GM21515 (cell line): ENCODE data around the gene YAP1.

Experiments
- ATAC-seq: cut with Tn5 transposase; IDR thresholded peaks from one replicate; pipeline ENCODE4 v1.9.1; 2021; ENCODE audit not compliant: unreplicated experiment

Gene YAP1

GRCh38 chr11:102109896-102110760 lies at the start of gene YAP1:
Gene YAP1, plus strand, starts transcription at chr11:102110447. Its CDS starts 402 bp downstream, at chr11:102110849.
- ATAC-seq = peak; percentile 89

- no peak for ATAC-seq
Measured at GRCh38 chr11:102061276-102061675, 49.0 kb upstream of the YAP1 start.

DNA sequence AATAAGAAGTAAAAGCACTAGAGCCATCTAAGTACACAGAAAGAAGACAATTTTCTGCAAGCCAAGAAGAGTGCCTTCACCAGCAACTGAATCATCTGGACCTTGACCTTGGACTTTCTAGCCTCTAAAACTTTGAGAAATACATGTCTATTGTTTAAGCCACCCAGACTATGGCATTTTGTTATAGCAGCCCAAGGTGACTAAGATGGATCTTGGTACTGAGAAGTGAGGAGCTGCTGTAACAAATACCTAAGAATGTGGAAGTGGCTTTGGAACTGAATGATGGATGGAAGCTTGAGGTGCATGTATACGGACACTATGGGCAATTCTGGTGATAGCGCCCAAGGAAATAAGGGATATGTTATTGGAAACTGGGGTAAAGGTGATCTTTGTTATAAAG lies 48.1 kb upstream of the YAP1 start:
- no peak for ATAC-seq

GRCh38 chr11:102064316-102064715 lies 45.9 kb upstream of the YAP1 start:
- no peak for ATAC-seq

- ATAC-seq = no peak
Measured at GRCh38 chr11:102070766-102071165, 39.5 kb upstream of the YAP1 start.

DNA sequence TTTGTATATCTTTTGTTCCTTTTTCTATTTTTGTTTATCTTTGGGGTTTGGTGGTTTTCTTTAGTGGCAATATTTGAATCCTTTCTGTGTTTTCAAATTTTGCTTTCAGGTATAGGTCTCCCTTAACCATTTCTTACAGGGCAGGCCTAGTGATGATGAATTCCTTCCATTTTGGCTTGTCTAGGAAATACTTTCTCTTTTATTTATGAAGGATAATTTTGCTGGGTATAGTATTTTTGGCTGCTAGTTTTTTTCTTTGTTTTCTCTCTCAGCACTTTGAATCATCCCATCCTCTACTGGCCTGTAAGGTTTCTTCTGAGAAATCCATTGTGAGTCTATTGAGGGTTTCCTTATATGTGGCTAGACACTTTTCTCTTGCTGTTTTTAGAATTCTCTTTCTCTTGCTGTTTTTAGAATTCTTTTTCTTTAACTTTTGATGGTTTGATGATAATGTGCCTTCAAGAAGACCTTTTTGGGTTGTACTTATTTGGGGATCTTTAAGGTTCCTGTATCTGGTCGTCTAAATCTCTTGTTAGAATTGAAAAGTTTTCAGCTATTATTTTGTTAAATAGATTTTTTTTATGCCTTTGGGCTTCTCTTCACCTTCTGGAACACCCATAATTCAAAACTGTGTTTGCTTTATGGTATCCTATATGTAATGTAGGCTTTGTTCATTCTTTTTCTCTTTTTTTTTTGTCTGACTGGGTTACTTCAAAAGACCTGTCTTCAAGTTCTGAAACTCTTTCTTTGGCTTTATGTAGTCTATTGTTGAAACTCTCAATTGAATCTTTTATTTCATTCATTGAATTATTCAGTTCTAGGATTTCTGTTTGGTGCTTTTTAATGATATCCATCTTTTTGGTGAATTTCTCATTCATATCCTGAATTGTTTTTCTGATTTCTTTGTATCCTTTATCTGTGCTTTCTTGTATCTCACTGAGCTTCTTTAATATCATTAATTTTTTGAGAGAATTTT lies 38.5 kb upstream of the YAP1 start:
- no peak for ATAC-seq

DNA sequence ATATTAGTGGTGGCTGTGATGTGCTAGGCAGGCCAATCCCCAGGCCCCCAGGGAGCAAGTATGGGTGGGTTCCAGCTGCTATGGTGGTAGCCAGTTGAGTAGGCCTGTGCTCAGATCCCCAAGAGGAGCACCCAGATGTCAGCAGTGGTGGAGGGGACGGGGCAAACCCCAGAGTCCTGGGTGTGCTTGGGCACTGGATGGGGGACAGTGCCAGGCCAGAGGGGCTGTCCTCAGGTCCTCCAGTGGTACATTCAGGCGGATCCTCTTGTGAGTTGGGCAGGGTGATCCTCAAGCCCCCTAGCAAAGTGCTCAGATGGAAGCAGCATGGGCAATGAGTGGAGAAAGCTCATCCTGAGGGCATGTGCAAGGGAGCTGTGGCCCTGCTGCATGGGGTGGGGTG lies 37.0 kb upstream of the YAP1 start:
- ATAC-seq = no peak

- no peak for ATAC-seq
Measured at GRCh38 chr11:102079625-102080024, 30.6 kb upstream of the YAP1 start.

DNA sequence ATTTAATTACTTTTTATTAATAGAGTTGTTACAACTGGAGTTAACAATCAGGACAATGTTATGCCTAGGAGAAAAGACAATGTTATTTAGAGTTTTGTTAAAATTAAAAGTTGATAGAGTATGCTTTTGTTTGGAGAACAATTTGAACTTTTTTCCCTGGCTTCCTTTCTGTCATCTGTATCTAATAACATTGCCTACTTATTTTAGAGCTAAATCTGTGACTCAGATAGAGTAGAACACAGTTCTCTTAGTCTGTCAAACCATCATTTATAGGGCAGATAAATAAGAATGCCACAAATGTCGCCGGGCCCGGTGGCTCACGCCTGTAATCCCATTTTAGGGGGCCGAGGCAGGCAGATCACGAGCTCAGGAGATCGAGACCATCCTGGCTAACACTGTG lies 28.9 kb upstream of the YAP1 start:
- no peak for ATAC-seq

DNA sequence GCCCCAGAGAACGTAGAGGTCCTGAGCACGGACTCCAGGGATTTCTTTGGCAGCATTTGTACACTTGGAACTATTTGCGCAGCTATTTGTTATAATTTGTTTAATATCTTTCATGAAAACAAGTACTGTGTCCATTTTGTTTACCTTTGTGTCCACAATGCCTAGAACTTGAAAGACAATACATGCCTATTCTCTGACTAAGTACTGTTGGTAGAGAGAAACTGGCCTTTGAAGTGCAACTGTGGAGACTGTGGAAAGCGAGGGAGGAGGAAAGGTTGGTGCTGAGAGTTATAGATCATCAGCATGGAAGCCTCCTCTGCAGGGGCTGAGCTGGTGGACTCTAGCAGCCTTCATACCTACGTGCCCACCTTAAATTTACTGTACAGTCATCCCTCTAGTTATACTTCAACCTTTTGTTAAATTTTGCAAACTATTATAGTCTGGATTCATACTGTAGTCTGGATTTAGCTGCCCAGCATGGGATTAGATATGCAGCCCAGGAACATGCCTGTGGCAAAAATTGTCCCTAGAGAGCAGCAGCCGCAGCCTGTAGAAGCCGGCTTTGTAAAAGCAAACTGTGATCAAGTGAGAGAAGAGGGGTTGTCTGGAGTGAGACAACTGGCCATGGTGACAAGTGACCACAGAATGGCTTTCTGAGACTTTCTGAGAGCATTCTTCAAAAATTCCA lies 24.2 kb upstream of the YAP1 start:
- ATAC-seq = no peak

GRCh38 chr11:102097186-102097585 lies 13.1 kb upstream of the YAP1 start:
- ATAC-seq = no peak

DNA sequence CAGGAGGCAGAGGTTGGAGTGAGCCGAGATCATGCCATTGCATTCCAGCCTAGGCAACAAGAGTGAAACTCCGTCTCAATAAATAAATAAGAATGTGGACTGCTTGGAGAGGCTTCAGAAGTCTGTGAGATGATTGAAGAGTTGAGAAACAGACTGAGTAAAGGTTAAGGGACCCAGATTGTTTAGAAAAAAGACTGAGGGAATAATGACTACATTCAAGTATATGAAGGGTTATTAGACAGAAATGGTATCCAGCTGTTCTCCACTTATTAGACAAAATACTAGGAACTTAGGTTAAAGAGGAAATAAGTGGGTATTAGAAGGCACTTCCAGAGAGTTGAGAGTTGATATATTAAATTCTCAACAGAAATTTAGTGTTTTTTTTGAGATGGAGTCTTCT lies 10.5 kb upstream of the YAP1 start:
- no peak for ATAC-seq

DNA sequence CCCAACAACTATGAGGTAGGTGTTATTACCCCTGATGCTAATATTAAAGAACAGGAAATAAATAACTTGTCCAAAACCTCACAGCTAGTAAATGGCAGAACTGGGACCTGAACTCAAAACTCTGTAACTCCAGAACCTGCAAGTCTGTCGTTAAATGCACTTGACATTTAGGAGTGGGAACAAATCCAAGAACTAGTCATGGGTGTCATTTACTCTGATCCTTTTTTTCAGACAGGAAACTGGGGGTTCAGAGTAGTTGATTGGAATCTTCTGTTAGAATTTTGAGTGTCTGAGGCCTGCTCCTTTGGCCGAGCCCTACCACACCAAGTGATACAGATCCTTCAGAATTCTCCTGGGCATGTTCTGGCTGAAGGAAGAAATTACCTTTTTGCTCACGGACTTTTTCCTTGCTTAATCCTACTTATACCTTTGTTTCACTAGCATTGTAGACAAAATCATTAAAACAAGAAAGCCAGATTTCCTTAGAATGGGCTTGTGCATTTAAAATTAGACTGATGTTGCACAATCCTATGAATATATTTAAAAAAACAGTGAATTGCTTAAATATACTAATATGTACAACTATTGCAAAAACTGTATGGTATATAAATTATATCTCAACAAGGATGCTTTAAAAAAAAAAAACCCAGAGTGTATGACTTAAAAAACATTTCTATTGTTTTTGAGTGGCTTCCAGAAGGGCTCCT lies 1.4 kb upstream of the YAP1 start:
- ATAC-seq = no peak

- ATAC-seq = peak; percentile 17
Measured at GRCh38 chr11:102110761-102111010, 439 bp downstream of the YAP1 start.

- ATAC-seq = no peak
Measured at GRCh38 chr11:102111011-102111786, 952 bp downstream of the YAP1 start.

- ATAC-seq = no peak
Measured at GRCh38 chr11:102111787-102112508, 1.7 kb downstream of the YAP1 start.

DNA sequence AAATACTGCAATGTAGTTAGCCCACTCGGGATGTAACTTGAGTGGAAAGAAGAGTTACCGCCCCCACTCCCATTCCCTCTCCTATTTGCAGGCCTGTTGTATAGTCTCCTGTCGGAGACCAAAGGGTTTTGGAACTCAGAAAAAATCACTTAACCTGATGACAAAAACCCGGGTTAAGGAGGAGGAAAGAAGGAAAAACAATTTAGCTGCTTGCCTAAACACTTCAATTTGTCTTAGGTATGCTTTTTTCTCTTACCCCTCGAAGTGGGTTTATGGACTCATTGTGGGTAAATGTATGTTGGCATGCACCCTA lies 2.2 kb downstream of the YAP1 start:
- ATAC-seq = no peak

DNA sequence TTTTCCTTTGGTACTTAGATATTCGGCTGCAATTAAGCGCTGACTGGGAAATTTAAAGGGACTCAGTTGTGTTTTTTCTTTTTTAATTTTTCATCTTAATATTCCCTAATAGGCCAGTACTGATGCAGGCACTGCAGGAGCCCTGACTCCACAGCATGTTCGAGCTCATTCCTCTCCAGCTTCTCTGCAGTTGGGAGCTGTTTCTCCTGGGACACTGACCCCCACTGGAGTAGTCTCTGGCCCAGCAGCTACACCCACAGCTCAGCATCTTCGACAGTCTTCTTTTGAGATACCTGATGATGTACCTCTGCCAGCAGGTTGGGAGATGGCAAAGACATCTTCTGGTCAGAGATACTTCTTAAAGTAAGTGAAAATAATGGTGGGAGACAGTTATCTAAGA lies 3.8 kb downstream of the YAP1 start:
- no peak for ATAC-seq

DNA sequence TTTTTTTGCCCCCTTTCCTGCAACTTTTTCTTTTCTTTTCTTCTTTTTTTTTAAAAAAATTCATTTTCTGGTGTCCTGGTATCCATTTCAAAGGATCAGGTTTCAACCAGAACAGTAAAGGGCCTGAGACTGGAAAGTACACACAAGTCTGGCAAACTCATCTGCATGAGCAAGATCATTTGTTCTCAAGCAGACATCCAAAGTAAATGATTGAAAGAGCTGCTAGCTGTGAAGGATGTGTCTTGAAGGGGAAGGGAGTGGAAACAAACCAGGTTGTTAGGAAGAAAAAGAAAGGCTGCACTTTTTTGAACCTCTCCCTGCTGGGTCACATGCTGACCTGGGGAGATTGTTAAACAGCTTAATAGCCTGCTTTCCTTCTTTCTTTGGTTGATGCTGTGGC lies 5.3 kb downstream of the YAP1 start:
- ATAC-seq = no peak
